K562 (cell line): Measurements from ENCODE around the gene ETS1. TPM values are rescaled to one million over a fixed set of nuclear protein-coding genes. Genes with fewer than 3 reads are reported as not detected.

ENCODE experiments used
- ATAC-seq: fragments of 200-7000 bp; cut with Tn5 transposase; 3 replicates; pipeline ENCODE4 v1.9.1; 2020; ENCODE audit warnings: moderate library complexity
- BruUV-seq: library from RNA; stranded (reverse); fragments of 400-500 nt; replicated peaks from 2 replicates; lab custom pipeline; 2021; lab: Mats Ljungman, UMichigan
- CTCF ChIA-PET: fragments of 300-600 bp; formaldehyde crosslinking; extraction: SDS; loops from one replicate; lab custom pipeline; 2021; ENCODE audit warnings: low intra/inter-chr PET ratio; lab: Yijun Ruan, JAX
- POLR2A ChIA-PET: fragments of 300-600, 350-650 bp; sonication (Branson Sonifier 250); formaldehyde crosslinking; extraction: SDS; loops from one replicate; lab custom pipeline; 2021; ENCODE audit warnings: antibody characterized with exemption, inconsistent platforms; lab: Yijun Ruan, JAX
- DNase-seq, 4 experiments: peaks; one replicate each; pipeline versions ENCODE4 v3.0.0 to v3.0.0-alpha.2; 2011 to 2018; ENCODE audit warnings: low spot score in 3 of 4, mixed read lengths in 3 of 4; ENCODE audit errors: extremely low read depth in 1 of 4
- FAIRE-seq: peaks from 2 replicates; lab custom pipeline; 2011; peaks lifted over from hg19 to GRCh38; lab: Jason Lieb, UNC
- H2AFZ ChIP-seq: 2 replicates; pipeline ENCODE4 v1.6.0; 2011; ENCODE audit warnings: low read depth, low read length, control low read depth, inconsistent platforms
- H3K27ac ChIP-seq: fragments of 200-600 bp; 3 replicates; pipeline ENCODE4 v1.8.0; 2011; ENCODE audit warnings: low read depth, mild to moderate bottlenecking, control low read depth, inconsistent platforms, low read length, moderate library complexity, mixed read lengths; ENCODE audit errors: extremely low read depth
- H3K27me3 ChIP-seq, 2 experiments: fragments of 300-600 bp in 1 of 2; 2 replicates in 1 of 2; 3 replicates in 1 of 2; pipeline versions ENCODE4 v1.6.0 to v1.8.0; 2011; ENCODE audit warnings: inconsistent platforms in 2 of 2, low read length in 2 of 2, mild to moderate bottlenecking in 1 of 2, mixed read lengths in 1 of 2, moderate library complexity in 1 of 2; ENCODE audit not compliant: control insufficient read depth in 2 of 2, insufficient read depth in 2 of 2
- H3K36me3 ChIP-seq: fragments of 300-600 bp; 3 replicates; pipeline ENCODE4 v1.8.0; 2011; ENCODE audit warnings: mild to moderate bottlenecking, low read length, inconsistent platforms; ENCODE audit not compliant: control insufficient read depth, insufficient read depth
- H3K4me1 ChIP-seq, 2 experiments: fragments of 200-600 bp in 1 of 2; replicated peaks in 1 of 2; 2 replicates in 1 of 2; 3 replicates in 1 of 2; pipeline versions ENCODE4 v1.5.1 to v1.8.0; 2011; ENCODE audit warnings: inconsistent platforms in 2 of 2, low read length in 2 of 2, mild to moderate bottlenecking in 1 of 2, mixed read lengths in 1 of 2, moderate library complexity in 1 of 2; ENCODE audit not compliant: control insufficient read depth in 2 of 2, insufficient read depth in 2 of 2
- H3K4me2 ChIP-seq: 2 replicates; pipeline ENCODE4 v1.6.1; 2011; ENCODE audit warnings: low read length, control low read depth, inconsistent platforms, mixed read lengths; ENCODE audit not compliant: insufficient read depth
- H3K4me3 ChIP-seq: fragments of 200-600 bp; sonication (generic), shearing (Covaris generic); 2 replicates; pipeline ENCODE4 v1.5.1; 2016; ENCODE audit warnings: control low read depth, inconsistent platforms
- H3K79me2 ChIP-seq: fragments of 200-600 bp; 3 replicates; pipeline ENCODE4 v1.8.0; 2011; ENCODE audit warnings: low read length, inconsistent platforms; ENCODE audit not compliant: control insufficient read depth, insufficient read depth
- H3K9ac ChIP-seq, 2 experiments: 2 replicates each; pipeline versions ENCODE4 v1.6.0 to v1.6.1; 2011; ENCODE audit warnings: low read depth in 2 of 2, low read length in 2 of 2, control low read depth in 1 of 2, inconsistent platforms in 1 of 2, mild to moderate bottlenecking in 1 of 2, mixed read lengths in 1 of 2; ENCODE audit not compliant: insufficient read depth in 1 of 2
- H3K9me1 ChIP-seq: one replicate; pipeline ENCODE4 v1.6.0; 2011; ENCODE audit warnings: inconsistent platforms, mild to moderate bottlenecking, low read length, moderate library complexity; ENCODE audit not compliant: control insufficient read depth, insufficient read depth
- H3K9me3 ChIP-seq: replicated peaks from 2 replicates; pipeline ENCODE4 v1.5.1; 2011; ENCODE audit warnings: low read depth, low read length, inconsistent platforms; ENCODE audit not compliant: control insufficient read depth, insufficient read depth
- H4K20me1 ChIP-seq: replicated peaks from 2 replicates; pipeline ENCODE4 v1.6.1; 2011; ENCODE audit warnings: low read length, inconsistent platforms, mixed read lengths; ENCODE audit not compliant: control insufficient read depth, insufficient read depth
- ATF1 ChIP-seq, 2 experiments: fragments of 450-650 bp in 1 of 2; IDR thresholded peaks; 2 replicates each; pipeline ENCODE4 v1.6.1; 2016; ENCODE audit warnings: missing compliant biosample characterization in 1 of 2, missing genetic modification characterization in 1 of 2
- BRCA1 ChIP-seq, 2 experiments: fragments of 450-650 bp in 1 of 2; sonication (generic) in 1 of 2; formaldehyde crosslinking in 1 of 2; IDR thresholded peaks; 2 replicates each; pipeline versions ENCODE4 v1.5.0 to v1.6.1; 2017 to 2020; ENCODE audit warnings: mild to moderate bottlenecking in 1 of 2, missing genetic modification reagents in 1 of 2
- STAG1 ChIP-seq: sonication (generic); formaldehyde crosslinking; IDR thresholded peaks from 2 replicates; pipeline ENCODE4 v1.5.0; 2020; ENCODE audit warnings: missing genetic modification reagents, borderline replicate concordance
- ZNF318 ChIP-seq, 2 experiments: fragments of 450-650 bp; IDR thresholded peaks; 2 replicates each; pipeline ENCODE4 v1.6.1; 2016; ENCODE audit warnings: mild to moderate bottlenecking in 2 of 2, borderline replicate concordance in 1 of 2, low read depth in 1 of 2, moderate library complexity in 1 of 2
- ZNF592 ChIP-seq: fragments of 450-650 bp; IDR thresholded peaks from 2 replicates; pipeline ENCODE4 v1.6.1; 2017; ENCODE audit warnings: antibody characterized with exemption, mild to moderate bottlenecking
- WGBS: fragments of 100-300 bp; shearing (Covaris generic); methylation state at CpG from one replicate; pipeline ENCODE4 v1.1.6; 2016; ENCODE audit warnings: low coverage, mixed read lengths; ENCODE audit not compliant: insufficient coverage; ENCODE audit errors: missing lambda C conversion rate; 5-methylcytosine and 5-hydroxymethylcytosine counted together
- in situ Hi-C: fragments of 300-500 bp; cut with MboI; formaldehyde crosslinking; loops from 4 replicates; pipeline ENCODE4 v1.15.0; 2018; ENCODE audit warnings: inconsistent platforms, mixed read lengths
- intact Hi-C: fragments of 100-400 bp; cut with micrococcal nuclease; formaldehyde crosslinking; loops from 2 replicates; pipeline ENCODE4 v1.14.2; 2022
- polyA plus RNA-seq, 8 experiments: library from polyadenylated mRNA; depleted of rRNA in 4 of 8; stranded (reverse) in 5 of 8; unstranded in 3 of 8; fragments of >200 nt; fragmentation: Nextera tagmentation in 2 of 8; fragmentation: Illumina TruSeq in 1 of 8; extraction: Ambion mirVana in 2 of 8; extraction: Trizol in 1 of 8; gene quantifications; 2 replicates each; pipeline versions ENCODE4 v1.2.1 to v1.2.3, GENCODE V29; 2011 to 2014; ENCODE audit warnings: inconsistent platforms in 1 of 8, missing spikeins in 1 of 8
- total RNA-seq, 7 experiments: library from RNA; depleted of rRNA in 6 of 7; stranded (reverse); fragments of >200 nt in 6 of 7; fragmentation: Illumina TruSeq in 2 of 7; extraction: Trizol in 2 of 7; gene quantifications; 2 replicates each; pipeline versions ENCODE4 v1.2.1 to v1.2.3, GENCODE V29; 2011 to 2021; ENCODE audit warnings: low replicate concordance in 1 of 7

The ETS1 gene
- total and polyA plus RNA-seq, 9 of the 15 experiments (the other 6 are each of a cell fraction or from before 2014, with no cell fraction given), result 0.04 to 1.4 (median 0.23) TPM

- in situ Hi-C loops (no loop called here), intact Hi-C loops (no loop called here)
- Histone ChIP-seq H3K27ac (no peak overlapping the region), H3K4me3 (no peak overlapping the region), H3K4me1 (no peaks in the 10 kb centered on the region), H3K9me3 (no peaks in the 10 kb centered on the region), H3K27me3 (no peaks in the 10 kb centered on the region), H3K9ac (no peak overlapping the region), H4K20me1 (no peaks in the 10 kb centered on the region), H3K36me3 (no peaks in the 10 kb centered on the region), H2AFZ (no peak overlapping the region), H3K79me2 (no peaks in the 10 kb centered on the region), H3K9me1 (no peaks in the 10 kb centered on the region), H3K4me2 (no peak overlapping the region)
- BruUV-seq, result no TSS peak
- ChIA-PET POLR2A (no interaction called here), CTCF (no interaction called here)
- 0% methylated on average over 1 of the region's 1 CpG for WGBS
- DNase-seq (no peak), ATAC-seq (no peak), FAIRE-seq (no peak)
- no peak for TF ChIP-seq ZNF318 (IDR thresholded peaks at IDR 0.05; ENCODE audit: borderline replicate concordance in 1 of 2, low read depth in 1 of 2)
- no peak for TF ChIP-seq BRCA1 (IDR thresholded peaks at IDR 0.05)
- TF ChIP-seq BRCA1 (CRISPR knock-in tag; IDR thresholded peaks at IDR 0.05), result no peak
- TF ChIP-seq ZNF592, result no peak
- no peak for TF ChIP-seq ATF1 (CRISPR knock-in tag; IDR thresholded peaks at IDR 0.05)
- no peak for TF ChIP-seq ATF1 (tag; IDR thresholded peaks at IDR 0.05)
- TF ChIP-seq STAG1, result no peak
Measured at GRCh38 chr11:128535468-128536457, 51.6 kb downstream of the ETS1 start.
